K562 treated with DMSO at 1 percent for 4 hours (cell line): Measurements from ENCODE around the gene DNASE2B. TPM values are rescaled to one million over a fixed set of nuclear protein-coding genes. Genes with fewer than 3 reads are reported as not detected.

Source experiments
- total RNA-seq: library from RNA; unstranded; fragments of 300-600 nt; gene quantifications from 2 replicates; pipeline ENCODE4 v1.2.3, GENCODE V29; 2022; ENCODE audit not compliant: insufficient read depth

Gene DNASE2B
- total RNA-seq = not detected in 2 replicates

GRCh38 chr1:84398175-84399155 is at the start of gene DNASE2B:
DNASE2B (plus strand) TSS chr1:84398484; CDS start chr1:84398565, 81 bp downstream.

Other genes starting within 250 kb of the DNASE2B start
- gene SAMD13, start 96.8 kb upstream of the DNASE2B start, total RNA-seq = 0.50 TPM in 1 of 2 replicates, not detected in the other
- gene RPF1, start 80.8 kb downstream of the DNASE2B start, total RNA-seq = 43.9 and 46.7 TPM in 2 replicates
- gene SPATA1, start 107.9 kb downstream of the DNASE2B start, total RNA-seq = not detected in 2 replicates
- gene GNG5, start 108.1 kb downstream of the DNASE2B start, total RNA-seq = 202 and 226 TPM in 2 replicates
- gene CTBS, start 176.0 kb downstream of the DNASE2B start, total RNA-seq = 8.8 and 9.4 TPM in 2 replicates